ENCODE results near the gene TXNRD2. TPM values are rescaled to one million over a fixed set of nuclear protein-coding genes. Genes with fewer than 3 reads are reported as not detected.

The TXNRD2 gene
- total RNA-seq, 1 experiment from 2014 or later, result 22.9 TPM

DNA sequence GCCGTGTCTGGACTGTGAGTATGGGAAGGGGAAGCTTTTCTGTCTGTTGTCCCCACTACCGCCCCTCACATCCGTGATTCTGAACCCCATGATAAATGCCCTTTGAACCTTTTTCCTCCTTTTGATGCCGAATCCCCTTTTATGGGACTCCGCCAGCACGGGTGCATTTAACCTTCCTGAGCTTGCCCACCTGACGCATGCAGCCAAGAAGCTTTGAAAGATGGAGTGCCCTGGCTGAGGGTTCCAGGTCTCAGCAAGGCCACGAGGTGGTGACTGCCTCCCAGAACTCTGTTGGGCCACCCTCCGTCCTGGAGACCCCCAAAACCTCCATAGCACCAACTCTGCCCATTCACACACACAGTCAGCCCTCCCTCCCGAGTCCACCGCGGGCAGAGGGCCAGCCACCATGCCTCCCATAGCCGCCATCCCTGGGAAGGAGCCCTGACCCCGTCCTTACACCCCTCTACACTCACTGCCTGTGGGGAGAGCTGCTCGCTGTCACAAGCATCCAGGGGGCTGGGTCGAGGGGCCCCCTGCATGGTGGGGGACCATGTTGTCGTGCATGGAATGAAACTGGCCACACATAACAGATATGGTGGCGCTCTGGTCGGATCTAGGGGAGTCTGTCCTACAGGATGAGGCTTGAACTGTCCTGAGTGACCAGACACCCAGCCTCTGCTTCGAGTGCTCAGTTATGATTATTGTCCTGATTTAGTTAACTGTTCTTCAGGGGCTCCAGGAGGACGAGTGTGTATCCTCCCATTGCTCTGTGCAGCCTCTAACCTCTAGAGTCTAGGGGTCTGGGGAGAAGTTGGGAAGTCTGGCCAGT is 868 bp downstream of the TXNRD2 start:
- H3K27ac Mint-ChIP-seq, result peak overlapping the region in 1 of 3 experiments; percentile 49; a peak in 2 of 7 replicates
- H3K27ac ChIP-seq (ENCODE audit: insufficient read length, low read depth, low read length), result no peak overlapping the region
- no peak overlapping the region for H3K23ac ChIP-seq (ENCODE audit: insufficient read length, low read depth, low read length)
- H2BK12ac ChIP-seq (ENCODE audit: insufficient read length, low read depth, low read length), result no peak overlapping the region
- H3K18ac ChIP-seq (ENCODE audit: insufficient read length, low read depth, low read length), result peak overlapping the region; percentile 46
- H3K79me1 ChIP-seq (ENCODE audit: insufficient read depth, low read depth, low read length, poor library complexity, severe bottlenecking), result no peaks in the 10 kb centered on the region
- no peak overlapping the region for H3K56ac ChIP-seq (ENCODE audit: insufficient read length, low read depth, low read length)
- DNase-seq, result no peak
- H3K27me3 ChIP-seq (ENCODE audit: insufficient read depth, low read length), result no peaks in the 10 kb centered on the region
- H4K5ac ChIP-seq (ENCODE audit: insufficient read length, low read depth, low read length), result no peak overlapping the region
- H2AK5ac ChIP-seq (ENCODE audit: insufficient read length, low read length), result no peak overlapping the region
- no peak overlapping the region for H4K8ac ChIP-seq (replicated peaks; ENCODE audit: insufficient read length, low read depth, low read length)
- no peaks in the 10 kb centered on the region for H3K23me2 ChIP-seq (ENCODE audit: insufficient read length, low read depth, low read length, poor library complexity, severe bottlenecking)
- no peak overlapping the region for H2BK5ac ChIP-seq (ENCODE audit: insufficient read length, low read length)
- no peak for TF ChIP-seq CTCF (conservative IDR thresholded peaks at IDR 0.05)
- no peak overlapping the region for H2BK120ac ChIP-seq (ENCODE audit: low read depth, low read length, poor library complexity, severe bottlenecking)
- H3K4me1 ChIP-seq (ENCODE audit: insufficient read depth, low read length), result peaks cover 2% of the 10 kb centered on the region; the same call in 1 of the 2 replicates
- peaks cover 3% of the 10 kb centered on the region for H3K27me3 Mint-ChIP-seq (ENCODE audit: low read depth)
- no peaks in the 10 kb centered on the region for H4K20me1 ChIP-seq (ENCODE audit: control insufficient read depth, insufficient read depth, insufficient read length)
- H3K4me2 ChIP-seq (ENCODE audit: insufficient read depth, insufficient read length, low read length), result no peak overlapping the region
- no peak overlapping the region for H2BK20ac ChIP-seq (ENCODE audit: low read depth, low read length, poor library complexity, severe bottlenecking)
- no peak overlapping the region for H2AFZ ChIP-seq (ENCODE audit: low read length)
- peaks cover 26% of the 10 kb centered on the region in 2 experiments for H3K4me1 Mint-ChIP-seq
- H2BK15ac ChIP-seq (ENCODE audit: low read depth, low read length), result no peak overlapping the region
- WGBS (ENCODE audit: extremely low coverage, insufficient read length, low lambda C conversion rate), result no CpG with 5 or more reads among the region's 21 CpGs
- H3T11ph ChIP-seq (ENCODE audit: low read length), result no peak overlapping the region
- H3K36me3 Mint-ChIP-seq (ENCODE audit: insufficient read depth in 1 of 3, low read depth in 3 of 3), result peaks cover 8 to 21% (median 18%) of the 10 kb centered on the region in 3 experiments
- no peaks in the 10 kb centered on the region for H3K9me3 ChIP-seq (ENCODE audit: control insufficient read depth, low read depth, low read length)
- peak overlapping the region; percentile 53 to 88; a peak in 2 of 5 replicates for H3K4me3 Mint-ChIP-seq
- no peak overlapping the region for H3K4ac ChIP-seq (ENCODE audit: low read depth, low read length)
- no peaks in the 10 kb centered on the region for H3K79me2 ChIP-seq (ENCODE audit: insufficient read depth, low read length)
- H3K14ac ChIP-seq (ENCODE audit: insufficient read depth, low read length), result no peak overlapping the region
- peaks cover 10 to 13% of the 10 kb centered on the region in 2 experiments for H3K9me3 Mint-ChIP-seq
- no peak overlapping the region for H4K91ac ChIP-seq (ENCODE audit: insufficient read length, low read depth, low read length)
- no peak overlapping the region for H3K9ac ChIP-seq (ENCODE audit: extremely low read depth, insufficient read length, low read length)
